K562 (cell line): ENCODE data around the gene BHLHE40. TPM values are rescaled to one million over a fixed set of nuclear protein-coding genes. Genes with fewer than 3 reads are reported as not detected.

ENCODE experiments used
- CAMTA2 ChIP-seq: fragments of 250-450 bp; sonication (Bioruptor Pico); conservative IDR thresholded peaks from 2 replicates; pipeline ENCODE4 v1.5.1; 2022
- GMEB1 ChIP-seq: fragments of 250-450 bp; sonication (Bioruptor Pico); IDR thresholded peaks from 2 replicates; pipeline ENCODE4 v1.4.0; 2020; ENCODE audit warnings: mild to moderate bottlenecking
- HCFC1 ChIP-seq: IDR thresholded peaks from 2 replicates; pipeline ENCODE4 v1.6.1; 2012; ENCODE audit warnings: low read depth, low read length, improper control_type of control experiment
- NCOA4 ChIP-seq: fragments of 450-650 bp; IDR thresholded peaks from 2 replicates; pipeline ENCODE4 v1.6.1; 2018; ENCODE audit warnings: mild to moderate bottlenecking; ENCODE audit not compliant: partially characterized antibody
- NR0B1 ChIP-seq: fragments of 450-650 bp; IDR thresholded peaks from one replicate; pipeline ENCODE4 v1.6.1; 2018; ENCODE audit warnings: mild to moderate bottlenecking, moderate library complexity; ENCODE audit not compliant: partially characterized antibody
- TFE3 ChIP-seq: fragments of 450-650 bp; formaldehyde crosslinking; IDR thresholded peaks from 2 replicates; pipeline ENCODE4 v1.4.0; 2020; ENCODE audit warnings: mild to moderate bottlenecking, mixed read lengths
- ZBTB40 ChIP-seq, 2 experiments: fragments of 450-650 bp in 1 of 2; sonication (generic) in 1 of 2; formaldehyde crosslinking in 1 of 2; IDR thresholded peaks; 2 replicates each; pipeline versions ENCODE4 v1.7.1 to v1.9.0; 2016 to 2022; ENCODE audit warnings: inconsistent platforms in 1 of 2, mild to moderate bottlenecking in 1 of 2, missing genetic modification reagents in 1 of 2
- ZBTB8A ChIP-seq: fragments of 450-650 bp; IDR thresholded peaks from 2 replicates; pipeline ENCODE4 v1.6.1; 2018; ENCODE audit warnings: mild to moderate bottlenecking, moderate library complexity; ENCODE audit not compliant: partially characterized antibody
- ZNF431 ChIP-seq: sonication (generic); formaldehyde crosslinking; IDR thresholded peaks from 2 replicates; pipeline ENCODE4 v1.8.0; 2022; ENCODE audit warnings: mild to moderate bottlenecking, missing genetic modification reagents
- polyA plus RNA-seq, 8 experiments: library from polyadenylated mRNA; depleted of rRNA in 4 of 8; stranded (reverse) in 5 of 8; unstranded in 3 of 8; fragments of >200 nt; fragmentation: Nextera tagmentation in 2 of 8; fragmentation: Illumina TruSeq in 1 of 8; extraction: Ambion mirVana in 2 of 8; extraction: Trizol in 1 of 8; gene quantifications; 2 replicates each; pipeline versions ENCODE4 v1.2.1 to v1.2.3, GENCODE V29; 2011 to 2014; ENCODE audit warnings: inconsistent platforms in 1 of 8, missing spikeins in 1 of 8
- total RNA-seq, 7 experiments: library from RNA; depleted of rRNA in 6 of 7; stranded (reverse); fragments of >200 nt in 6 of 7; fragmentation: Illumina TruSeq in 2 of 7; extraction: Trizol in 2 of 7; gene quantifications; 2 replicates each; pipeline versions ENCODE4 v1.2.1 to v1.2.3, GENCODE V29; 2011 to 2021; ENCODE audit warnings: low replicate concordance in 1 of 7

The BHLHE40 gene
- total and polyA plus RNA-seq, 9 of the 15 experiments (the other 6 are each of a cell fraction or from before 2014, with no cell fraction given): 12.0 to 83.9 (median 31.4) TPM

- TF ChIP-seq NR0B1 (no peak), ZBTB40 (IDR thresholded peaks at IDR 0.05) (peak; percentile 5; the same call in 1 of the 2 replicates), ZBTB40 (CRISPR knock-in tag; IDR thresholded peaks at IDR 0.05) (no peak), TFE3 (CRISPR knock-in tag) (no peak), GMEB1 (no peak; the same call in 1 of the 2 replicates), HCFC1 (no peak), ZBTB8A (no peak), ZNF431 (CRISPR knock-in tag) (no peak), CAMTA2 (CRISPR knock-in tag) (no peak), NCOA4 (peak; percentile 84)
These were observed 42.2 kb downstream of the BHLHE40 start (continued) for GRCh38 chr3:5021116-5022092.
